RWPE1 (cell line): ENCODE data around the gene RESP18.

Experiments used
- CTCF ChIA-PET: fragments of 350-600 bp; sonication (Branson Sonifier 250); formaldehyde crosslinking; extraction: SDS; loops from one replicate; lab custom pipeline; 2021; lab: Yijun Ruan, JAX
- POLR2A ChIA-PET: fragments of 400-600 bp; formaldehyde crosslinking; extraction: SDS; loops from one replicate; lab custom pipeline; 2020; ENCODE audit warnings: antibody characterized with exemption; ENCODE audit not compliant: low non-redundant PET; lab: Yijun Ruan, JAX
- DNase-seq: peaks from one replicate; pipeline ENCODE4 v3.0.0; 2012; ENCODE audit warnings: low spot score
- H3K27ac ChIP-seq: fragments of 450-650 bp; 2 replicates; pipeline ENCODE4 v1.5.1; 2017
- TF ChIP-seq, protein P1 (sequence below): fragments of 450-650 bp; conservative IDR thresholded peaks from 2 replicates; pipeline ENCODE4 v1.5.1; 2017; ENCODE audit warnings: low read depth, mild to moderate bottlenecking

Gene RESP18

GRCh38 chr2:219294356-219295351, 37.9 kb downstream of the RESP18 start:
- TF ChIP-seq, protein P1, sequence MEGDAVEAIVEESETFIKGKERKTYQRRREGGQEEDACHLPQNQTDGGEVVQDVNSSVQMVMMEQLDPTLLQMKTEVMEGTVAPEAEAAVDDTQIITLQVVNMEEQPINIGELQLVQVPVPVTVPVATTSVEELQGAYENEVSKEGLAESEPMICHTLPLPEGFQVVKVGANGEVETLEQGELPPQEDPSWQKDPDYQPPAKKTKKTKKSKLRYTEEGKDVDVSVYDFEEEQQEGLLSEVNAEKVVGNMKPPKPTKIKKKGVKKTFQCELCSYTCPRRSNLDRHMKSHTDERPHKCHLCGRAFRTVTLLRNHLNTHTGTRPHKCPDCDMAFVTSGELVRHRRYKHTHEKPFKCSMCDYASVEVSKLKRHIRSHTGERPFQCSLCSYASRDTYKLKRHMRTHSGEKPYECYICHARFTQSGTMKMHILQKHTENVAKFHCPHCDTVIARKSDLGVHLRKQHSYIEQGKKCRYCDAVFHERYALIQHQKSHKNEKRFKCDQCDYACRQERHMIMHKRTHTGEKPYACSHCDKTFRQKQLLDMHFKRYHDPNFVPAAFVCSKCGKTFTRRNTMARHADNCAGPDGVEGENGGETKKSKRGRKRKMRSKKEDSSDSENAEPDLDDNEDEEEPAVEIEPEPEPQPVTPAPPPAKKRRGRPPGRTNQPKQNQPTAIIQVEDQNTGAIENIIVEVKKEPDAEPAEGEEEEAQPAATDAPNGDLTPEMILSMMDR, result peak; percentile 97
- ChIA-PET CTCF (interaction anchor here (0.5 to 3.0 kb wide), 48 partner anchors 9 to 895 kb away, joined by 3 to 62 read pairs (median 4); partner anchors contain the start of genes ABCB6, ANKZF1, ATG9A and CNPPD1), POLR2A (interaction anchor here (0.6 to 0.7 kb wide), 3 partner anchors 16 to 46 kb away, joined by 3 to 4 read pairs (median 3); partner anchors contain the start of gene DNAJB2)
- DNase-seq, result peak; percentile 84
- H3K27ac ChIP-seq, result peak overlapping the region; percentile 67

- ChIA-PET POLR2A (no interaction called here), CTCF (interaction anchor here (0.7 to 3.0 kb wide), 10 partner anchors 14 to 134 kb away, joined by 3 to 62 read pairs (median 4); partner anchors contain the start of genes DNAJB2, GLB1L, NHEJ1 and STK16)
- peak overlapping the region; percentile 67 for H3K27ac ChIP-seq
- TF ChIP-seq, protein P1, result no peak
- DNase-seq, result no peak
Measured at GRCh38 chr2:219293736-219294231, 38.8 kb downstream of the RESP18 start.

GRCh38 chr2:219292616-219293015, 39.9 kb downstream of the RESP18 start:
- DNase-seq, result no peak
- TF ChIP-seq, protein P1, result no peak
- CTCF ChIA-PET, result interaction anchor here (1.0 kb wide), 1 partner anchor 43 kb away, joined by 3 read pairs; no protein-coding TSS in a partner anchor
- H3K27ac ChIP-seq, result no peak overlapping the region
- POLR2A ChIA-PET, result no interaction called here

DNA sequence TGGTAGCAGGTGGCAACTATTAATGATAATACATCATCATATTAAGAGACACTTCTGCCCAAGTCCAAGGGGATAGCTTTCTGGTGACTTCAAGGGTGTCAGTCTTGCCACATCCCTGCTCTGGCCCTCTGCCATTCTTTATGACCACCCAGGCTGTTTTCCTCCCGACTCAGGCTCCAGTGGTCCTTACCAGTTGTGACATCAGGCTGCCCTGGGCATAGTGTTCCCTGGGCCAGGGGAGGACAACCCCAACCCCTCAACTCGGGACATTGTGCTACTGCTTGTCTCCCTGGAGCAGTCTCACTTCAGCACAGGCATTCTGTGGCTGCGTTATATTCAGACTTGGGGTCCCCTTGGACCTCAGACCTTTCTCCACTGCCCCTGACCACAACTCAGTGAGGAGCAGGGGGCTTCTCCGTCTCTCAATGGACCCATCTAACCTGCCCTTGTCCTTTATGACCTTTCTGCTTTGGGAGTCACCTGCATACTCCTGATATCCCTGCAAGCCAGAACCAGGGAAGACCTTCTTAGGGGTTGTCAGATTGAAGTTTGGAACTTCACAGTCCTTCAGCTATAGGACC, 40.5 kb downstream of the RESP18 start:
- H3K27ac ChIP-seq, result peak overlapping the region; percentile 98; the same call in 1 of the 2 replicates
- ChIA-PET POLR2A (no interaction called here), CTCF (interaction anchor here (0.6 to 0.9 kb wide), 3 partner anchors 40 to 309 kb away, joined by 3 read pairs; partner anchors contain the start of gene RESP18)
- DNase-seq, result no peak
- TF ChIP-seq, protein P1, result no peak

DNA sequence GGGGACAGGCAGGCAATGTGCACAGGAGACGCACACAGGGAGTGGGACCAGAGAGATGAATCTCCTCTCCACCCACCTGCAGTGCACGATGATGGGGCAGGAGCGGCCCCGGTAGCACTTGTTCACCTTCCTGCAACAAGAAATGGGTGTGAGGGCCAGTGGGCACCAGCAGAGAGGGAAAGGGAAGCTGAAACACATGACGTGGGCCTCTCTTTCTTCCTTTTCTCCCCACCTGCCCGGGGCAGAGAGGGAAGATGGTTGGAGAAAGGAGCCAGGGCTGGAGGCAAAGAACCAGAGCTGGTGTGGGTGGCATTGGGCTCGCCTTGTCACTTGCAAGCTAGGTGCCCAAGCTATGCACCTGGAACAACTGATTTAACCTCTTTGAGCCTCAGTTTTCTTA, 41.1 kb downstream of the RESP18 start:
- peak overlapping the region; percentile 98 for H3K27ac ChIP-seq
- ChIA-PET POLR2A (no interaction called here), CTCF (interaction anchor here (0.6 to 0.9 kb wide), 3 partner anchors 41 to 308 kb away, joined by 3 read pairs; partner anchors contain the start of gene RESP18)
- TF ChIP-seq, protein P1, result no peak
- no peak for DNase-seq
